Lower lobe of right lung (tissue), 2 donors: ENCODE measurements around the gene AZI2. TPM values are rescaled to one million over a fixed set of nuclear protein-coding genes. Genes with fewer than 3 reads are reported as not detected.

Experiments
- ATAC-seq, 2 donors: fragments of 200-7000 bp; cut with Tn5 transposase; one replicate each; pipeline ENCODE4 v1.9.1; 2020 to 2022; ENCODE audit warnings: mild to moderate bottlenecking in 2 of 2, moderate library complexity in 2 of 2
- DNase-seq: peaks from one replicate; pipeline ENCODE4 v3.0.0-alpha.2; 2020
- H3K27ac ChIP-seq: fragments of 200-600 bp; one replicate; pipeline ENCODE4 v1.8.0; 2022
- H3K27me3 ChIP-seq: fragments of 200-600 bp; one replicate; pipeline ENCODE4 v1.8.0; 2022; ENCODE audit warnings: low read depth
- H3K36me3 ChIP-seq: fragments of 200-600 bp; one replicate; pipeline ENCODE4 v1.8.0; 2022; ENCODE audit warnings: mild to moderate bottlenecking
- H3K4me1 ChIP-seq: fragments of 200-600 bp; one replicate; pipeline ENCODE4 v1.8.0; 2022
- H3K4me3 ChIP-seq: fragments of 200-600 bp; one replicate; pipeline ENCODE4 v1.8.0; 2022; ENCODE audit warnings: mild to moderate bottlenecking
- H3K9me3 ChIP-seq: fragments of 200-600 bp; one replicate; pipeline ENCODE4 v1.8.0; 2022
- CTCF ChIP-seq: fragments of 200-600 bp; IDR thresholded peaks from one replicate; pipeline ENCODE4 v1.8.0; 2022; ENCODE audit warnings: antibody characterized with exemption, mild to moderate bottlenecking
- intact Hi-C: fragments of 100-400 bp; cut with DNase I; formaldehyde crosslinking; loops from one replicate; pipeline ENCODE4 v1.11.0; 2022
- total RNA-seq: library from RNA; stranded (reverse); fragmentation: NEBNext Ultra II Directional; extraction: Animal tissue kit (Norgen Biotek cat#: 25700); gene quantifications from one replicate; pipeline ENCODE4 v1.2.1, GENCODE V29; 2021
- donor health status: DM: no; HTN: yes; CAD: no; lungs with severe emphysema.

The AZI2 gene
- total RNA-seq, 1 donor from 2014 or later = 109 TPM

- H3K4me3 ChIP-seq = no peak overlapping the region
- no peak overlapping the region for H3K27ac ChIP-seq
- ATAC-seq = no peak
- no peaks in the 10 kb centered on the region for H3K9me3 ChIP-seq
- H3K4me1 ChIP-seq = no peaks in the 10 kb centered on the region
- H3K36me3 ChIP-seq = peaks cover 63% of the 10 kb centered on the region
- H3K27me3 ChIP-seq = no peaks in the 10 kb centered on the region
- TF ChIP-seq CTCF = no peak
- intact Hi-C loops = no loop called here
- no peak for DNase-seq
Observed at GRCh38 chr3:28320981-28321380, 27.6 kb downstream of the AZI2 start.

DNA sequence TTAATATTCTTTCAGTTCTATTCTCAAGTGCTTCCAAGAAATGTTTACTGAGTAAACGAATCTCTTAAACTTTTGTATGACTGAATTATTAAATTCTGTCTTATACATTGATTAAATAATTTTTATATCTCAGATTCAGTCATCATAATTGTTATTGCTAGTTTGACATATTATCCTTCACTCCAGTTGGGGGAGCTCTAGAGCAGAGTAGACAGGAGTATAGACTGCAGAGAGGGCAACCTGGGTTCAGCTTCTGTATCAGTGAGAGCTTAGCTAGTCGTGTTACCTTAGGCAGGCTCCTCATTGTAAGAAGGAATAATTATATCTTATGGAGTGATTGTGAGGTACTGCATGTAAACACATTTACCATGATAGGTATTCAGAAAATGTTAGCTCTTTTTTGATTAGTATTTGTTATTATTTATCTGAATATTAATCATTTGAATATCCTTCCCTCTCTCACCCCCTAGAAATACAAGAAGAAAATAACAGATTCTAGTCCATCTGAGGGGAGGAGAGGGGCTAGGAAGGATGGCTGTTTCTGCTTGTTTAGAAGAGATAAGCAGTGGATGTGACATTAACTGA, 31.1 kb downstream of the AZI2 start:
- TF ChIP-seq CTCF = peak; percentile 68
- H3K9me3 ChIP-seq = no peaks in the 10 kb centered on the region
- H3K36me3 ChIP-seq = peaks cover 29% of the 10 kb centered on the region
- H3K27ac ChIP-seq = no peak overlapping the region
- H3K27me3 ChIP-seq = no peaks in the 10 kb centered on the region
- H3K4me3 ChIP-seq = no peak overlapping the region
- no peaks in the 10 kb centered on the region for H3K4me1 ChIP-seq
- ATAC-seq (peak; percentile 79 to 82), DNase-seq (no peak)
- intact Hi-C loops = no loop called here

GRCh38 chr3:28316226-28316625, 32.4 kb downstream of the AZI2 start:
- intact Hi-C loops = no loop called here
- no peak for ATAC-seq
- DNase-seq = no peak

DNA sequence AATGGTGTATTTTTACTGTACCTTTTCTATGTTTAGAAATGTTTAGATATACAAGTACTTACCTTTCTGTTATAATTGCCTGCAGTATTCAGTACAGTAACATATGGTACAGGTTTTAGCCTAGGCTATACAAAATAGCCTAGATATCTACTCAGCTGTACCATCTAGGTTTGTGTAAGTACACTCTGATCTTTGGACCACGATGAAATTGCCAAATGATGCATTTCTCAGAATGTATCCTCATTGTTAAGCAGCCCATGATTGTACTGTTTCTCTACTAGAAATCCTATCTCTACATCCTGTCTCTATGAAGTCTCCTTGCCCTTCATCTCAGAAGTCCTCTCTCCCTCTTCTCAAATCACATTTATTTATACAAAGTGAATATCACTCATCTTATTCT, 32.9 kb downstream of the AZI2 start:
- intact Hi-C loops = no loop called here
- Histone ChIP-seq H3K27me3 (no peaks in the 10 kb centered on the region), H3K4me3 (no peak overlapping the region), H3K9me3 (no peaks in the 10 kb centered on the region), H3K36me3 (peaks cover 22% of the 10 kb centered on the region), H3K4me1 (no peaks in the 10 kb centered on the region), H3K27ac (no peak overlapping the region)
- ATAC-seq (no peak), DNase-seq (no peak)
- no peak for TF ChIP-seq CTCF

More at GRCh38 chr3:28316226-28316625, 32.4 kb downstream of the AZI2 start:
- Histone ChIP-seq H3K4me3 (no peak overlapping the region), H3K4me1 (no peaks in the 10 kb centered on the region), H3K27me3 (no peaks in the 10 kb centered on the region), H3K36me3 (peaks cover 25% of the 10 kb centered on the region), H3K9me3 (no peaks in the 10 kb centered on the region), H3K27ac (no peak overlapping the region)
- no peak for TF ChIP-seq CTCF

DNA sequence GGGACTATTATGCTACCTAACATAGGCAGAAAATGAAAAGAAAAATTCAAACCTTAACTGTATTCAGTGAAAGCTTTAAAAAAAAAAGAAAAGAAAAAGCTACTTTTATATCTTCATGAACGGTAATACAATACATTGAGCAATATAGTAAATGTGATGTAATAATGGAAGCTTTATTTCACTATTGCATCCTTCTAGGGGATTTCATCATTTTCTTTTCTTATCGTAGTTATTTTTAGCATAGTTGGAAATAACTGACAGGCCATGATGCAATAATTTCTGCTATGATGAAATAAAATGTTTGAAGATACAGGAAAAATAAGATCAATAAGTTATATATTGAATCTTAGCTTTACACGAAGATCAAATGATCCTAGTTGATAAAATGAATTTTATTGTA, 40.4 kb downstream of the AZI2 start:
- no peak for TF ChIP-seq CTCF
- Histone ChIP-seq H3K27me3 (no peaks in the 10 kb centered on the region), H3K27ac (no peak overlapping the region), H3K4me3 (no peak overlapping the region), H3K9me3 (no peaks in the 10 kb centered on the region), H3K4me1 (no peaks in the 10 kb centered on the region), H3K36me3 (no peaks in the 10 kb centered on the region)
- ATAC-seq = no peak
- intact Hi-C loops = no loop called here
- no peak for DNase-seq
